ENCODE results near the gene HSD17B1. TPM values are rescaled to one million over a fixed set of nuclear protein-coding genes. Genes with fewer than 3 reads are reported as not detected.

Gene HSD17B1
- polyA plus RNA-seq, 3 donors = 0.19 to 0.72 (median 0.27) TPM

DNA sequence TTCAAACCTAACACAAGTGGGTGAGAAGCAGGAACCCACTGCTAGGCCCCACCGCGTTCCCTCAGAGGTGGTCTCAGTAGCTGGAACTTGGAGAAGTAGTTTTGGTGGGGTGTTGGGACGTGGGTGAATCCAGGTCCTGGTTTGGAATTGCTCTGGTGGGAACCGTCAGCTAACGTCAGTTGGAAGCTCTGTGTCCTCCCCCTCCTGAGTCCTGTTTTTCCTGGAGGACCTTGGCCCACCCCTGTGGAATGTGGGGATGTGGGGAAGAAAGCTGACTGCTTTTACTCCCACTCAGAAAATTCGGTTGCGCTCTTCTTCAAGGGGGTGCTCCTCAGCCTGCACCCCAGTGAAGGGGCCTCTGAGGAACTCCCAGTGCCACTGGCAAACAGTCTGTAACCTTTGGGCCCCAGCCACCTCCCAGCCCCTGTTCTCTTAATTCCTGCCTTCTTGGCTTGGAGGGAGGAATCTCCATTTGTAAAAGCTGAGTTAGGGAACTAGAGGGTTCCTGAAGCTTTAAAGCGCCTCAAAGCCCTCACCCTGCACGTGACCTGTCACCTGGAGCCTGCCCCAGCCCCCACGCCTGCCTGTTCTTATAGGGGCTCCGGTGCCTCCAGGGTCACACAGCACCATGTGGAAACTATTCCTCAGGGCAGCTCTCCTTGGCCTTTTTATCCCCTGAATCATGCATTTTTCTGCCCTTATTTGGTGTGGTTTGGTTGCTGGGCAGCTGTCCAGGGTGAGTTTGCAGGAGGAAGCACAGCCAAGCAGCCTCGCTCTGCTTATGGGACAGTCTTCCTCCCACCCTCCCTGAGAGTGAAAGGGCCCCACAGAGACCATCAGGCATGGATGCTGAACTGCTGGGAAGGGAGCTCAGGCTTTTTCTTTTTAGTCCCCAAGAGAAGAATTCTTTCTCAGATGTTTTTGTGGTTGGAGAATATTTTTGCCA, 32.9 kb upstream of the HSD17B1 start:
- H3K9ac ChIP-seq (ENCODE audit: insufficient read depth, low read length, poor library complexity, severe bottlenecking) = no peak overlapping the region
- intact Hi-C loops (cut with micrococcal nuclease) = loop anchor here (5.0 to 10.0 kb wide), 4 partner anchors 63 to 198 kb away; partner anchors contain the start of genes ATP6V0A1 (in 1 of the 2) and CAVIN1 (in 1 of the 2)

GRCh38 chr17:42520540-42520951, 32.2 kb upstream of the HSD17B1 start:
- Histone ChIP-seq H3K4me3 (replicated peaks in 1 of 3; ENCODE audit: low read depth in 2 of 3, low read length in 3 of 3) (no peak overlapping the region), H3K4me2 (replicated peaks; ENCODE audit: extremely low read depth, low read length, poor library complexity, severe bottlenecking) (no peak overlapping the region), H3K79me2 (ENCODE audit: insufficient read depth, low read length) (no peaks in the 10 kb centered on the region), H3K9ac (ENCODE audit: insufficient read depth, low read length, poor library complexity, severe bottlenecking) (no peak overlapping the region), H3K27ac (ENCODE audit: low read depth in 1 of 2, low read length in 2 of 2) (no peak overlapping the region), H3K9me3 (replicated peaks in 1 of 2; ENCODE audit: control insufficient read depth in 1 of 2, insufficient read depth in 1 of 2, low read length in 2 of 2) (no peaks in the 10 kb centered on the region), H3K4me1 (ENCODE audit: control insufficient read depth in 1 of 2, insufficient read depth in 2 of 2, low read length in 2 of 2) (peaks cover 36 to 38% of the 10 kb centered on the region in 2 donors), H3K36me3 (replicated peaks in 1 of 2; ENCODE audit: control insufficient read depth in 1 of 2, insufficient read depth in 2 of 2, low read length in 2 of 2) (peaks cover 32 to 48% of the 10 kb centered on the region in 2 donors), H3K27me3 (ENCODE audit: control insufficient read depth in 2 of 2, insufficient read depth in 2 of 2, low read length in 2 of 2) (no peaks in the 10 kb centered on the region), H4K20me1 (ENCODE audit: insufficient read depth, low read length) (peaks cover 61% of the 10 kb centered on the region), H2AFZ (ENCODE audit: insufficient read depth, low read depth, low read length, poor library complexity, severe bottlenecking) (no peak overlapping the region)
- TF ChIP-seq, protein P1, sequence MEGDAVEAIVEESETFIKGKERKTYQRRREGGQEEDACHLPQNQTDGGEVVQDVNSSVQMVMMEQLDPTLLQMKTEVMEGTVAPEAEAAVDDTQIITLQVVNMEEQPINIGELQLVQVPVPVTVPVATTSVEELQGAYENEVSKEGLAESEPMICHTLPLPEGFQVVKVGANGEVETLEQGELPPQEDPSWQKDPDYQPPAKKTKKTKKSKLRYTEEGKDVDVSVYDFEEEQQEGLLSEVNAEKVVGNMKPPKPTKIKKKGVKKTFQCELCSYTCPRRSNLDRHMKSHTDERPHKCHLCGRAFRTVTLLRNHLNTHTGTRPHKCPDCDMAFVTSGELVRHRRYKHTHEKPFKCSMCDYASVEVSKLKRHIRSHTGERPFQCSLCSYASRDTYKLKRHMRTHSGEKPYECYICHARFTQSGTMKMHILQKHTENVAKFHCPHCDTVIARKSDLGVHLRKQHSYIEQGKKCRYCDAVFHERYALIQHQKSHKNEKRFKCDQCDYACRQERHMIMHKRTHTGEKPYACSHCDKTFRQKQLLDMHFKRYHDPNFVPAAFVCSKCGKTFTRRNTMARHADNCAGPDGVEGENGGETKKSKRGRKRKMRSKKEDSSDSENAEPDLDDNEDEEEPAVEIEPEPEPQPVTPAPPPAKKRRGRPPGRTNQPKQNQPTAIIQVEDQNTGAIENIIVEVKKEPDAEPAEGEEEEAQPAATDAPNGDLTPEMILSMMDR (IDR thresholded peaks at IDR 0.05) = peak; percentile 18
- 60% methylated on average over 6 of the region's 9 CpGs for WGBS (ENCODE audit: insufficient coverage)
- intact Hi-C loops (cut with micrococcal nuclease) = no loop called here
- Mint-ChIP-seq H3K9me3 (no peaks in the 10 kb centered on the region), H3K4me3 (no peak overlapping the region), H3K4me1 (peaks cover 41% of the 10 kb centered on the region), H3K27me3 (ENCODE audit: low read depth in 3 of 3) (peaks cover 1 to 7% (median 3%) of the 10 kb centered on the region in 3 donors), H3K36me3 (peaks cover 48 to 72% of the 10 kb centered on the region in 2 donors), H3K27ac (no peak overlapping the region)
- DNase-seq = no peak

More for the DNA sequence above, 32.9 kb upstream of the HSD17B1 start:
- Histone ChIP-seq H3K4me2 (replicated peaks; ENCODE audit: extremely low read depth, low read length, poor library complexity, severe bottlenecking) (no peak overlapping the region), H3K36me3 (replicated peaks in 1 of 2; ENCODE audit: control insufficient read depth in 1 of 2, insufficient read depth in 2 of 2, low read length in 2 of 2) (peaks cover 34 to 52% of the 10 kb centered on the region in 2 donors), H3K27me3 (ENCODE audit: control insufficient read depth in 2 of 2, insufficient read depth in 2 of 2, low read length in 2 of 2) (no peaks in the 10 kb centered on the region), H3K79me2 (ENCODE audit: insufficient read depth, low read length) (no peaks in the 10 kb centered on the region), H3K27ac (ENCODE audit: low read depth in 1 of 2, low read length in 2 of 2) (no peak overlapping the region), H3K4me3 (replicated peaks in 1 of 3; ENCODE audit: low read depth in 2 of 3, low read length in 3 of 3) (no peak overlapping the region), H3K9me3 (replicated peaks in 1 of 2; ENCODE audit: control insufficient read depth in 1 of 2, insufficient read depth in 1 of 2, low read length in 2 of 2) (no peaks in the 10 kb centered on the region), H2AFZ (ENCODE audit: insufficient read depth, low read depth, low read length, poor library complexity, severe bottlenecking) (no peak overlapping the region), H3K4me1 (ENCODE audit: control insufficient read depth in 1 of 2, insufficient read depth in 2 of 2, low read length in 2 of 2) (peaks cover 36 to 38% of the 10 kb centered on the region in 2 donors), H4K20me1 (ENCODE audit: insufficient read depth, low read length) (peaks cover 61% of the 10 kb centered on the region)
- no peak for DNase-seq
- peaks cover 51 to 79% of the 10 kb centered on the region in 2 donors for H3K36me3 Mint-ChIP-seq
- H3K4me3 Mint-ChIP-seq = no peak overlapping the region
- H3K4me1 Mint-ChIP-seq = peaks cover 41% of the 10 kb centered on the region
- peaks cover 1 to 6% (median 3%) of the 10 kb centered on the region in 3 donors for H3K27me3 Mint-ChIP-seq (ENCODE audit: low read depth in 3 of 3)
- H3K9me3 Mint-ChIP-seq = no peaks in the 10 kb centered on the region
- TF ChIP-seq, protein P1 (IDR thresholded peaks at IDR 0.05) = no peak
- 57% methylated on average over 7 of the region's 12 CpGs for WGBS (ENCODE audit: insufficient coverage)
- peak overlapping the region in 5 of 7 donors; percentile 20 to 93 (median 35) for H3K27ac Mint-ChIP-seq

Data from CD14-positive monocyte (primary cell).